HG03039 (cell line): Measurements from ENCODE around the gene KCNIP1.
A peak's percentile ranks its signal among the peaks of the same experiment; 100 is the strongest.

ENCODE experiments used
- ATAC-seq: cut with Tn5 transposase; IDR thresholded peaks from one replicate; pipeline ENCODE4 v1.9.1; 2021; ENCODE audit warnings: mild to moderate bottlenecking, moderate library complexity; ENCODE audit not compliant: unreplicated experiment

The KCNIP1 gene

DNA sequence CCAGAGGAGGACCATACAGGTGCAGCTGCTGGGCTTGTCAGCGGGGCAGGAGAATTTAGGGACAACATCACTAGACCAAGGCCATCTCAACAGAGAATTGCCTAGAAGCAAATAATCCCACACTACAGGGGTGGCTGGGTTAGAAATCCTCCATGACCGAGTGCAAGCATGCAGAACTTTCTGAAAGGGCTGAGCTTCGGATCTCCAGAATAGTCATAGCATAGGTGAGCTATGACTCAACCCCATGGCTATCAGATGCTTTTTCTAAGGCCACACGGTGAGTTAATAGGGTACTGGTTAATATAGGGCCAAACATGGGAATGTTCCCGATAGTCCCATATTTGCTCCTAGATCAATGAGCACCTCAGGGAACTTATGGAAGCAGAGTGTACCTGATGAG lies 4.2 kb downstream of the KCNIP1 start:
- ATAC-seq, result peak; percentile 68

DNA sequence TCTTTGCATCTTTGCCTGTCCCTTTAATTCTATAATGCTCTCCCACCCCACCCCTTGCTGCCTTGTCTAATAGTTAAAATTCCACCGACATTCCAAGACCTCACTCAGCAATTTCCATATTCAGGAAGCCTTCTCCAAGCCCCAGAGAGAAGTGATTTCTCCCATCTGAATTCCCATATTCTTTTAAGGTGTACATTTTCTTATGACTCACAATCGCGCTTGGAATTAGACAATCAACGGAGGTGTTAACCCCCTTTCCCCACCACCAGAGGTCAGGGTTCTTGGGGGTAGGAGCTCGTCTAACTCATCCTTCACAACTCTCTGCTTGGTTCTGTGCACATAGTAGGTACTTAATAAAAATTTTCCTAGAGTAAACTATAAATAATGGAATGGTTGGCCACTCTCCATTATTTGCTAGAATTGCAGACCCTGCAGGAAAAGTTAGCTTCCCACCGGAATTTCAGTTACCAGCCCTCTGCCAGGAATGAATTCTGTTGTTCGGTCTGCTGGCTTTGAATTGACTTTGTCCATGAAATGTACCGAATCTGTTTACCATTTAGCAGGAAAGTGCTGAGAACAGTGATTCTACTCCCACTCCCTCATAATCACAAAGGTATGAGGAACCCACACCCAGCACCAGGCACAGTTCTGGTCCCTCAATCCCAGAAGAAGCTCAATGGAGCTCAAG lies 5.0 kb downstream of the KCNIP1 start:
- no peak for ATAC-seq

DNA sequence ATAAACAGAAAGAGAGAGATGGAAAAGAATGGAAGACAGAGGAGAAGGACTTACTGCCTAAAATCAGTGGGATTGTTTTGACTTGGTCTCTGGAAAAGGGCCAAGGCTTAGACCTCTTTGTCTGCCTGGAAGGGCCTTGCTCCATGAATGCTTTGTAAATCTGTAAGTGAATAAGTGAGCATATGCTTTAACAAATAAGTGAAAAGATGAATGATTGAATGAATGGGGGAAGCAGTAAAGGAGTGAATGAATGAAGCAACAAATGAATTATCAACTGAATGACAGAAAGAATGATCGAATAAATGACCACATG lies 5.5 kb downstream of the KCNIP1 start:
- ATAC-seq, result no peak

DNA sequence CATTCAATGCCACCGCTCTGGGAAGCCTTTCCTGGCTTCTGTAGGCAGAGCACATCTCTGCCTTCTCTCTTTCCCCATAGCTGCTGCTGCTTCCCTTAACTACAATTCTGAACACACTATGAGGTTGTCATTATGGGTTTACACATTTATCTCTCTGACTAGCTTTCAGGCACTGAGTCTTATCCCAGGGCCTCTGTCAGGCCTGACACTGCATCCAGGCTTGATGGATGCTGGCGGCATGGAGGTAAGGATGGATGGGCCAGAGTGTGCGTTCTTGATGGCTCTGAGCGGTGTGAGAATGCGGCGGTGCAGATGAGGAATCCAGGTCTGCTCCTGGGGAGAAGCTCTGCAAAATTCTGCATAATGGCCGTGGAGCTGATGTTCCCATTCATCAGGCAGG lies 6.3 kb downstream of the KCNIP1 start:
- no peak for ATAC-seq

DNA sequence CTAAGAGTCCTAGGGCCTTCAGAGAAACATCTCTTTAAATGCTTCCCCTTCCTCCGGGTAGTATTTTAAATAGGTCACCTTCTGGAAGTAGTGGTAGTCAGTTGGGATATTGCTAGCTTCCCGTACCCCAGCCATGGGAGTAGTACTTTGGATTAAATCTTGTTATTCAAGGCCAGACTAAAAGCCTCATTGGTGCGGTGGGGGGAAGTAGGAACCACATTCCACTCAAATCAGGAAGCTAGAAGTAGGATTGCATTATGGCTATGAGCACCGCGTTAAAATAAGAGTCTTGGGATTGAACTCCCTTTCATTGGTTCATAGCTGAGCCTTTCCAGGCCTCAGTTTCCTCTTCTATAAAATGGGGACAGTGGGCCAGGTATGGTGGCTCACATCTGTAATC lies 6.7 kb downstream of the KCNIP1 start:
- no peak for ATAC-seq

DNA sequence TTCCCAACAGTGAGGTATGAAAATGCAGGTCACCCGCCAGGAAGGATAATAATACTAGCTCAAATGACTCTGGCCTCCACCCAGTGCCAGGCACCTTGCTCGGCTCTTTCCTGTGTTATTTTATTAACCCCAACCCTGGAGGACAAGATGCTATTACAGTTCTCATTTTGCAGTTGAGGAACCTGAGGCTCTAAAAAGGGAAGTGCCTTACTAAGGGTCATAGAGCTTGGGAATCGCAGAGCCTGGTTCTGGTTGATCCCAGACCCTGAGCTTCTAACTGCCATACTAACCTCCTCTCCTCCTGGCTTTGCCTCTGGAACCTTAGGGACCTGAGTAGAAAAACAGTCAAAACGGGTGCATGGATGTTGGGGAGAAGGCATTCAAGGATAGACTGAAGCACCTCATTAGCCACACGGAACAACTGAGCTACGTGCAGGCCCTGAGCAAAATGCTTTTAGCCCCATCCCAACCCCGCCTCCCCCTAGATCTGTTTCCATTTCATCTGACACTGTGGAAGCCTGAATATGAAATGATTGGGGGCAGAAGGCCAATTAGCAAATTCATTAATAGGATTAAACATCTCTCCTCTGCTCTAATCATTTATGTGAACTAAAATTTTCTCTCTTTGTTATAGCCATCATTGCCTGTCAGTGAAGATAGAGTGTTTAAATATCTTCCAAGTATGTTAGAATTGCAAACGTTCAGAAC lies 7.9 kb downstream of the KCNIP1 start:
- no peak for ATAC-seq

DNA sequence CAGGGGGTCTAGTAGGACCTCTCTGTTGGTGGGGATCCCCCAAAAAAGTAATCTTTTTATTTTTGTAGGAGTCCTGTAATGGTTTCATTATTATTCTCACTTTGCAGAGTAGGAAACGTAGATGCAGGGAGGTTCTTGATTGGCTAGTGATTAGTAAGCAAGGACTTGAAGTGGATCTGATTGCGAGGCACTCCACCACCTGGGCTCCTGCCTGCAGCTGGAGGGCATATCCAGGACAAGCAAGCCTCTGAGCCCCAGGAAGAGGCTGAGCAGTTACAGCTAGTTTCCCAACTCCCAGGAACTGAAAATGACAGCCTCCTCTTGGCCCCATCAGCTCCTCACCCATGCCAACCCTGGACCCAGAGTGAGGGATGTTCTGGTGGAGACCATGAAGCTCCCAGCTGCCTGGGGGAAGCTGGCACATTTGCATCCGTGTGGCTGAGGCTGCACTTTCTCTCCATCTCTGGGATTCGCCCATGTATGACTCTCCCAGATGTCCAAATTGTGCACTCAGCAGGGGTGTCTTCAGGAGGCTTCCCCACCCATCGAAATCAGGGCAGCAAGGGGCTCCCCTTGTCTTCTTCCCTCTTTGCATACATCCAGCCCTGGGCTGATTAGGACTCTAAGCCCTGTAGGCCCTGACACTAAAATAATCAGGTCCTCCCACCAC lies 10.2 kb downstream of the KCNIP1 start:
- no peak for ATAC-seq

DNA sequence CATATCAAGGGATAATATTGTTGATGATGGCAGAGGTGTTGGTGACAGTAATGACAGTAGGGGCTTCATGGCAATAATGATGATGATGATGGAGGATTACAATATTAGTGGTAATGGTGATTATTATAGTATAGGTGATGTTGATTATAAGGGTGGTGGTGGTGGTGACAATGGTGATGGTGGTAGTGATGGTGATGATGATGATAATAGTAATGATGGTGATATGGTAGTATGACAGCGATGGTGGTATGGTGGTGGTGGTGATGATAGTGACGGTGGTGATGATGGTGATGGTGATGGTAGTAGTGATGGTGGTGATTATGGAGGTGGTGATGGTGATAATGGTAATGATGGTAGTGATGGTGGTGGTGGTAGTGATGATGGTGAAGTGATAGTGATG lies 13.6 kb downstream of the KCNIP1 start:
- ATAC-seq, result no peak

DNA sequence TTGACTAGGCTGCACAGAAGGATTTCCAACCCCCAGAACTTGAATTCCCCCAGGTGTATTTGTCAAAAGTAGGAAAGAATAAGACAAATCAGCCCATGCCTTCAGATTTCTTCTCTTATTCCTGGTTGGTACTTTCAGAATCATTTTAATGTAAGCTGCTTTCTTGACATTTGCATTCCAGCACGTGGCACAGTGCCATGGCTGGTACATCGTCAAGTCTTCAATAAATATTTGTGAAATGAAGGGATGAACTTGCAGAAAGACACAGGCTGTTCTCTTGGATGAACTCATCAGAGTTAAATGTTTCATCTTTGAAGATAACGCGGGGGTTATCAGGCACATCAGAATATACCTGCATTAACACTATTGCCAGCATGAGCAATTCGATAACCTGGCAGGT lies 14.5 kb downstream of the KCNIP1 start:
- no peak for ATAC-seq

DNA sequence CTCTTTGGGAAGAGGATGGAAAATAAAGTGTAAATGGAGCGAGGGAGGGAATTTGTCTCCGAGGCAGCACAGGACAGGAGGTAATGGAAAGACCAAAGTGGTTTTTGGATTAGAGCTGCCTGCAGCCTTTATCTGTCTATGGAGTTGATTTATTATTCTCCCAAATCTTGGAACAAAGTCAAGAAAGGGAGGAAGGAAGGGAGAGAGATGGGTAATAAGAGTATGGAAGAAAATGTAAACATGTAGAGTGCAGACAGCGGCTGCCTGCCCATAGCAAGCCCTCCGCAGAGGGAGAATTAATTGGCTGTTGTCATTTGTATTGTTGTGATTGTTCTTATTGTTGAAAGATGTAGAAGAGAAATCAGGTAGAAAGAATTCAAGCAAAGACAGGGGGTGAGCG lies 15.7 kb downstream of the KCNIP1 start:
- no peak for ATAC-seq

DNA sequence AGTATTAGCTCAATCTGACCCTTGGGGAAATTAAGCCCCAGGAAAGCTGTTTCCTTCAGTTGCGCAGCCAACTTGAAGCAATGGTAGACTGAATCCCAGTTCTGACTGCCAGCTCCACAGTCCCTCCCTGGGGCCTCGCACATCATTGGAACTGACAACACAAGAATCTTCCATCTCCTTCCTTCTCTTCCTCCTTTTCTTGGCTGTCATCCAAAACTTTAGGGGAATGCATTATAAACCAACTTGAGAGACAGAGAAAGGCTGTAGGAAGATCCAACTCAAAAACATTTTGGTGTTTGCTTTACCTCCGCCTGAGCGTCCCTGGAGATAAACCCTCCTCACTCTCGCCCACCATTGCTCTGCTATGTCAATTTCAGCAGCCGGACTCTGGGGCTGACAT lies 16.6 kb downstream of the KCNIP1 start:
- ATAC-seq, result no peak

DNA sequence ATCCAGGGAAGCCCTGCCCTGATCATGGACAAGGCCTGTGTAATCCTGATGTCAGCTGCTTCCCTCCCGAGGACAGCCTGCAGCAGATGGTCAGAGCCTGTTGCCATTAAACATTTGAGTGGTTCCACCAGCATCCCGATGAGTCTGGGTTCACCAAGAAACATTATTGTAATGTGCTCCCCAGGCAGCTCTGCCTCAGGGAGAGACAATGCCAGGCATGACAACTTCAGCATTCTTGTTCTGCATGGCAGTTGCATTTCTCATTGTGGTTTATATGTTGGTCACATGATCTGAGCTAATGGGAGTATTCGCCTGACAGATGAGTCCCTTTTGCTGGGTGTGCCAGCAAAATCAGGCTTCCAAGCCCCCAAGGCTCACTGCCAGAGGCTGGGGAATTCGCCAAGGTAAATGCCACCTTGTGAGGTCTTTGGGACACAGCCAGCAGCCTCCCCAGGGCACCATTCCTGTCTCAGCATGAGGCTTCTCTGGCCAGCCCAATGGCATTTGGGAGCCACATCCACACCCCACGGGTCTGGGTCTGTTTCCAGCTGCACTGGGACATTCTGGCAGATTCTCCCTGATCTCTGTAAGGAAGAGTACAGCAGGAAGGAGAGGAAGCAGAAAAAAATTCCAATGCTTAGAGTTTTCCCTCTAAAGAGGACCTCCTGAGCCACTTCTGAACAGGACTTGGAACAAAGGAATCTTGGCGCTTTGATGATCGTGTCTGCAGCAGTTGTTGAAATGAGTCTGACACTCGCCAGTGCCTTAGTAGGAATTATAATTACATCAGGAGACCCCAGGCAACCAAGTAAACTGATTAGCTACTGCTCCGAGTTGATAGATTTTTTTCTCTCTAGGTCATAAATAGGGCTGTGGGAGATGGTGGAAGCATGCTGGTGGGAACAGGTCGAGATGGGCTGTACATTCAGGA lies 18.7 kb downstream of the KCNIP1 start:
- no peak for ATAC-seq

DNA sequence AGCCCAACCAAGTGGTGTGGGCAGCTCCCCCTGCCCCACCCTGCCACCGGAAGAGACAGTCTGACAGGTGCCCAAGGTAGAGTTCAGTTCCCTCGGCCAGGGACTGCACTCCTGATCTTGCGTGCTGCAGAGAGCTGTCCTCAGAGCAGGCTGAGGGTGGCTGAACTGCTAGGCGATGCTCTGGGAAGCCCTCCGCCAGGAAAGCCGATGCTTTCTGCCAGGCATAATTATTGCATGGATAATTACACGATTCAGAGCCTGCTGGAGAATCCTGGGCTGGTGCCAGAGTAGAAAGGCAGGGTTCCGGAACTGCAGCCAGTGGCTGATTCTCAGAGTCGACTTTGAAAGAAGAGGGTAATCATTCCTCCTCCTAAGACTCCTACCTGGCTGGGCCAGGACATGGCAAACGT lies 19.3 kb downstream of the KCNIP1 start:
- ATAC-seq, result no peak

DNA sequence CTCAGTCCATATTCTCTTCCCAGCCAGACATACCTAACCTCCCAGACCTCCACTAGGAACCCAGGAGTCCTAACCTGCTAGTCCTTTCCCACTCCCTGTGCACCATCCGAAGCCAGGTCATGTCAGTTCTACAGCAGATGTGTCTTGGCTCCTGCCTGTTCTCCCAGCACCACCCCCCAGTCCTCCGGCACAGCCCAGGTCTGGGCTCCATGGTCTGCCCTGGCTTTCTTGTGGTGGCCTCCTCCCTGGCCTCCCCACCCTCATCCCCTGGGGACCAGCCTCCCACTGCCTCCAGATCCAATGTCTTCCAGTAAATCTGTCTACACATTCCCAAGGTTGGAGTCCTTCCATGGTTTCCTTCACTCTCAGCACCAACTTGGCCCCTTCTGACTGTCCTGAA lies 20.0 kb downstream of the KCNIP1 start:
- ATAC-seq, result no peak

DNA sequence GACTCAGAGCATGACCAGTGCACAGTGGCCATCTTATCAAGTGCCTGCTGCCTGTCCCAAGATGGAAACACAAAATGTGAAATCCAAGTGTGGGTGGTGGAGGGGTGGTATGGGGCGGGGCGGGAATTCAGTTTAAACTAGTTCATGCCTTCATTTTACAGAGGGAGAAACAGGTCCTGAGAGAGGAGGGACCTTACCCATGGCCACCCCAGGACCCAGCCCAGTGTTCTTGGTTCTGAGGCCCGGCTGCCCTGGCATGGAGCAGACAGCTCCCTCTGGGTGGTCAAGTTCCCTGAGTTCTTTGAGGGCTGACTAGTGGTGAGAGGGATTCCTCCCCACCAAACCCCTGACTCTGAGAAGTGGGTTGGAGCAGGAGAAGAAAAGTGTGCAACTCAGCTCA lies 20.8 kb downstream of the KCNIP1 start:
- no peak for ATAC-seq

DNA sequence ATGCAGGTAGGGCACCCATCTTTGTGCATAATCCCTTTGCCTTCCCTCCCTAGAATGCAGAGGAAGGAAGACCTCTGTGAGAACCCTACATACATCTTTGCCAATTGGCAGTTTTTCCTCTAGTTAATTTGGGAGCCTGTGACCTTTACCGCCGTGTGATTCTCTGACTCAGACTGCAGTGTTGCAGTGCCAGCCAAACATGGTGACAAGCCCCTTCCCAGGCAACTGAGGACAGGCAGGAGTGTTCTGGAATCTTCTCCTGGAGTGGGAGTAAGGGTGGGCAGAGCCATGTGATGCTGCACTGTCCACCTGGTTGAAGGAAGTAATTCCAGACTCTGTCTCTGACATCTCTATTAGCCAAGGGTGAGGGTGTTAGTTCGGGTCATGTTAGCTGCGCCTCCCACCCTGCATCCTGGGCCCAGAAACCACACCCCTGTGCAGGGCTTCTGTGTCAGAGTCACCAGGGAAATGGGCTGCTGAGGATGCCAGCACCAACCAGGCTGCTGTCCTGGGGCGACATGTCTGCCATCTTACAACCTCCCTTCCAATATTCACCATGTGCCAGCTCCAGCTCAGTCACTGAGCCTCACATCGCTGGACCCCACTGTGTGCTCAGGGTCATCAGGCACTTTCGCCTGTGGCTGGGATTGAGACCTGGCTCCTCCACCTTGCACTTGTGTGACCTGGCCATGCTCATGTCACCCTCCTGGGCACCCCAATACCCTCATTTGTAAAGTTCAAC lies 21.8 kb downstream of the KCNIP1 start:
- no peak for ATAC-seq

DNA sequence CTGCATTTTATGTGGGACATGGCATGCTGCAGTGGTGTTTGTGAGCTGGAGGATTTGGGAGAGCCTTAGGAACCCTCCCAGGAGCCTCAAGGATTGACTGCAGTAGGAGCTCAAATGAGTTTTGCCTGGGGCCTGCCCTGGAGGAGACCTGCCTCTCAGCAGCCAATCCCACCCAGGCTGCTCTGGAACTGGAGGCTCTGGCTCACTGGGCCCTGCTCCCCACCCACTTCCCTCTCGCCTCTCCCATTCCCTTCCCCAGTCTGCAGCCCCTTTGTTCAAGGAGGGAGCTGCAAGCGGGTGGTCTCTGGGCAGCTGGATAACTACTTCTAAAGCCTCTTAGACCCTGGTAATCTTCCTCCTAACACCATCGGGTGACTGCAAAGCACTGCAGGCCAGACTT lies 24.2 kb downstream of the KCNIP1 start:
- ATAC-seq, result no peak

DNA sequence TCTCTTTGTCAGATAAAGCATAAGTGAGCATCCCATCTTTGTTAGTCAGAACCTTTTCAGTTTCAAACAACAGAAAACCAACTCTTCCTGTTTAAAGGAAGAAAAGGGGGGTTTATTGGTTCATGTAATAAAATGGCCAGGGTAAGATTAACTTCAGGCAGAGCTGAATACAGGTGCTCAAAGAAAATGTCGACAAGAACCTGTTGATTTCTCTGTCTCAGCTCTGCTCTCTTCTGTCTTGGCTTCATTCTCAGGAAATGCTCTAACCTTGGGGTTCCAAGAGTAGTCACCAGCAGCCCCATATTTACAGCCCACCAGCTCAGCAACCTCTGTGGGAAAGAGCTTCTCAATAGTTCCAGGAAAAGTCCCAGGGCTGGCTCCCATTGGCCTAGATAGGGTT lies 25.2 kb downstream of the KCNIP1 start:
- ATAC-seq, result no peak

DNA sequence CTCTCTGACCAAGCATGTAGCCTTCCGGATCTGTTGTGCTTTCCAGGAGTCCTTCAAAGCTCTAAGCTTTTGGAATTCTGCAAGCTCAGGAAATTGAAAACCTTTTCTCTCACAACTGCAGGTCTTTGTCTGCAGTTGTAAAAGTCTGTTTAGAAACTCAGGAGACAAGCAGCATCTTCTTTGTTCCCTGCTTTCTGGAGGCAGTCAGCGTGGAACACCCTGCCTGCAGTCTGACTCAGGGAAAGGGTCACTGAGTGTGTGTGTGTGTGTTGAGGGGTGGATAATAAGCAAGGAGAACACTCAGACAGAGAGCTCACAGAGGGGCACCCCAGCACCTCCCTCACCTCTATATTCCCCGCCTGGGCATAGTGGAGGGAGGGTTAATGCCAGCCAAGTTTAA lies 29.1 kb downstream of the KCNIP1 start:
- no peak for ATAC-seq

DNA sequence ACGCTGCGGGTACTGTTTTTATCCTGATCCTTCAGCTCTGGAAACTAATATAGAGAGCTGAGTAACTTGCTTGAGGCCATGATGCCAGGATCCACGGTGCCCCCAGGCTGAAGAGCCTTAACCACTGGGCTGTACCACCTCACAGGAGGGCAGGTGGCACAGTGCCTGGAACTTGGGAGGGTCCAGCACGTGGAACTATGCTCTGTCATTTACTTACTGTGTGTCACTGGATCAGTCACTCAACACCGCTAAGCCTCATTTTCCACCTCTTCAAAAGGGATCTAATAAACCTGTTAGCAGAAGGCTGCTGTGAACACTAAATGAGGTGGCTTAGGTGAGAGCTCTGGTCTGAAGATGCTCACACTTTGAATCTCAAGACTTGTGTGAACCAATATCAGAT lies 29.6 kb downstream of the KCNIP1 start:
- no peak for ATAC-seq

DNA sequence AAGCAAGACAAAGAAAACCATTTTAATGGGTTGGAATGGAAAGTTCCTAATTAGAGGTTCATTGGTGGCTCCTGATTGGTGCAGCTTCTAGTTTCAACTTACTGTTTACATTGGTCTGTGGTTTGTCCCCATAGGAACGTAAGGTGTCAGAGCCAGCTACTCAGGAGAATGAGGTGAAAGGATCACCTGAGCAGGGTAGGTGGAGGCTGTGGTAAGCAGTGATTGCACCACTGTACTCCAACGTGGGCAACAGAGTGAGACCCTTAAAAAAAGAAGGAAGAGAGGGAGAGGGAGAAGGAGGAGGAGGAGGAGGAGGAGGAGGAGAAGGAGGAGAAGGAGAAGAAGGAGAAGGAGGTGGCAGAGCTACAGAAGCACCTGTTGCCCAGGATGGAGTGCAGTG lies 30.4 kb downstream of the KCNIP1 start:
- no peak for ATAC-seq
